GM18505 (cell line): Measurements from ENCODE around the gene NEBL.
"Not testable (repeated sequence)": the region's sequence is repeated elsewhere in the genome, so short reads cannot be mapped to it uniquely, and the experiment has no call there.

Source experiments
- ATAC-seq: cut with Tn5 transposase; IDR thresholded peaks from one replicate; pipeline ENCODE4 v1.9.1; 2021; ENCODE audit not compliant: unreplicated experiment
- POLR2A ChIP-seq: IDR thresholded peaks from 4 replicates; pipeline ENCODE4 v1.6.1; 2011; ENCODE audit warnings: borderline replicate concordance; ENCODE audit not compliant: insufficient read depth, insufficient read length; ENCODE audit errors: extremely low read depth

NEBL gene, protein sequence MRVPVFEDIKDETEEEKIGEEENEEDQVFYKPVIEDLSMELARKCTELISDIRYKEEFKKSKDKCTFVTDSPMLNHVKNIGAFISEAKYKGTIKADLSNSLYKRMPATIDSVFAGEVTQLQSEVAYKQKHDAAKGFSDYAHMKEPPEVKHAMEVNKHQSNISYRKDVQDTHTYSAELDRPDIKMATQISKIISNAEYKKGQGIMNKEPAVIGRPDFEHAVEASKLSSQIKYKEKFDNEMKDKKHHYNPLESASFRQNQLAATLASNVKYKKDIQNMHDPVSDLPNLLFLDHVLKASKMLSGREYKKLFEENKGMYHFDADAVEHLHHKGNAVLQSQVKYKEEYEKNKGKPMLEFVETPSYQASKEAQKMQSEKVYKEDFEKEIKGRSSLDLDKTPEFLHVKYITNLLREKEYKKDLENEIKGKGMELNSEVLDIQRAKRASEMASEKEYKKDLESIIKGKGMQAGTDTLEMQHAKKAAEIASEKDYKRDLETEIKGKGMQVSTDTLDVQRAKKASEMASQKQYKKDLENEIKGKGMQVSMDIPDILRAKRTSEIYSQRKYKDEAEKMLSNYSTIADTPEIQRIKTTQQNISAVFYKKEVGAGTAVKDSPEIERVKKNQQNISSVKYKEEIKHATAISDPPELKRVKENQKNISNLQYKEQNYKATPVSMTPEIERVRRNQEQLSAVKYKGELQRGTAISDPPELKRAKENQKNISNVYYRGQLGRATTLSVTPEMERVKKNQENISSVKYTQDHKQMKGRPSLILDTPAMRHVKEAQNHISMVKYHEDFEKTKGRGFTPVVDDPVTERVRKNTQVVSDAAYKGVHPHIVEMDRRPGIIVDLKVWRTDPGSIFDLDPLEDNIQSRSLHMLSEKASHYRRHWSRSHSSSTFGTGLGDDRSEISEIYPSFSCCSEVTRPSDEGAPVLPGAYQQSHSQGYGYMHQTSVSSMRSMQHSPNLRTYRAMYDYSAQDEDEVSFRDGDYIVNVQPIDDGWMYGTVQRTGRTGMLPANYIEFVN

DNA sequence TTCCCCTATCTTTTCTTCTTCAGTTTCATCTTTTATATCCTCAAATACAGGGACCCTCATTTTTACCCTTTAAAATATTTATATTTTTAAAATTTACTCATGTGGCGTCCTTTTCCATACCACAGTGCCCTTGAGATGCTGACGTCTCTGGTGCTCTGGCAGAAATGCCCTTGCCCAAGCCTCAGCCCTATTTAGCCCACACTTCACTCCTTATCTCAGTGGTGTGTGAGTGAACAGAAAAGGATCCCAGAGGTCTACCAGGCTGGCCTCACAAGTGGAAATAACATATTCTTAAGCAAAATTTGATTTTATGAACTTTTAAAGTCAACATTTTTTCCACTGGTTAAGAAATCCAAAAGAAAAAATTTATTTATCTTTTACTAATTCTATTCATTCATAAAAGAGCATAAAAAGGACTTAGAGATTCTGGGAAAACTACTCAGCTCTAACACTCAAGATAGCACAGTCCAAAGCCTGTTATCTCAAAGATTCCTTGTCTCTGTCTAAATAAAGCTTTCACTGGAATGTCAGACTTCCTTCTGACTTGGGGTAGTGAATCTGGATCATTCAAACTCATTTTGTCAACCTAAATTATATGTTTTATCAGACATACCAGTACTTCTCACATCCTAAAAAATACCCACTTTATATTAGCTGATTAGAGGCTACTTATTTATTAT lies at the start of gene NEBL:
TSS of gene NEBL (minus strand) at position 166 of the 680 bp plus-strand sequence. CDS start at position 60, 106 bp downstream.
- no peak for TF ChIP-seq POLR2A
- ATAC-seq = no peak

DNA sequence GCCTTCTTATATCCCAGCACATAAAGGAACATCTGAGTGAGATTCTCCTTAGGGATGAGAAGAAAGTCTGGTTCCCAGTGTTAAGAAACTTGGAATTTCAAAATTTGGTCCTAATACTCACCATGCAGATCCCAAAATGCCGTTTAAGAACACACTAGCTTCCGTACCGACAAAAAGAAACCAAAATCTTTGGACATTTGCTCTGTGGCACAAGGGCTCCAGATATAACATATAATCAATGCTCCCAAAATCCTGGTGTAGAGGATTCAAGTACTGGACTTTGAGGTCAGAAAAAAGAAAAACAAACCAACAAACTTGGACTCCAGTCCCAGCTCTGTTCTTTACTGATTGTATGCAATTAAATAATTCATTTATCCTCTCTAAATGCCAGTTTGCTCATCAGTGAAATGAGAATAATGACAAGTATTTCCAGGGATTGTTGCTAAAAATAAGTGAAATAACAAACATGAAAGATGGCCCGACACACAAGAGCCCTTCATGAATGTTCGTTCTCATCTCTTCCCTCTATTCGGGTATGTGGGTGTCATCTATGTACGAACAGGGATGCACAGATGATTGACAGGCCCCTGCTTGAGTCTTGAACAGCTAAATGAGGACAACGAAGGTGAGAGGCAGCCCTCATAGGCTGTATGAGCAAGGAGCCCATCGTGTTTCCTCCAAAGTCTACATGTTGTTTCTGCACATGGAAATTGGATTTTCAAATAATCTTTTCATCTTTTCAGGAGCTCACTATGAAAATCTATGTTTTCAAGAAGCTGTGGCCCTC lies 48.6 kb upstream of the NEBL start:
- ATAC-seq = no peak
- no peak for TF ChIP-seq POLR2A

DNA sequence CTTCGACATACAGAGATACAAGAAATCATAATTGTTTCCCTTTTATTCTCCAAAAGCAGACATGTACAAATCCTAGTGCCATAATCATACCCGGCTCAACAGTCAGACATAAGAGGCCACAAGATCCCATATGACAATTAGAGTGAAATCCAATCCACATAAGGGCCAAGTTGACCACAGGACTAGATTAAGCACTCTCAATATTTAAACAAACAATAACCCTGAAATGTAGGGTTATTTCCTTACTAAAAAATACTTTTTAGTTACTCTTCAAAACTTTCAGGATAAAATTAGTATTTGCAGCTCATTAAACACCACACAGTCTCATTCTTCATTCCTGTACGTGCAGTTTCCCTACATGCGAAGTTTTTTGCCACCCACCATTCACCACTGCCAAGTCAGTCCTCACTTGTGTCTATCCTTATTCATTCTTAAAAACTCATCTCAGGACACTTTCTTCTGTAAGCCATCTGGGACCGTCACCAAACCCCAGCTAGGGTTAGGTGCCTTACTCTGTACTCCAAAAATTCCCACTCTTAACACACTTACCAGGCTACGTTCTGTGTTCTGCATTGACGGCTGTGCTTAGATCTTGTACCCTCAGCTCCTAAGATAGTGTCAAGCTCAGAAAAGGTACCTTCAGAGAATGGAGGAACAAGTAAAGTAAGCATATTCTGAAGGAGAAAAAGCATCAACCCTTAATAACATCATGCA lies 47.8 kb upstream of the NEBL start:
- no peak for ATAC-seq
- no peak for TF ChIP-seq POLR2A

DNA sequence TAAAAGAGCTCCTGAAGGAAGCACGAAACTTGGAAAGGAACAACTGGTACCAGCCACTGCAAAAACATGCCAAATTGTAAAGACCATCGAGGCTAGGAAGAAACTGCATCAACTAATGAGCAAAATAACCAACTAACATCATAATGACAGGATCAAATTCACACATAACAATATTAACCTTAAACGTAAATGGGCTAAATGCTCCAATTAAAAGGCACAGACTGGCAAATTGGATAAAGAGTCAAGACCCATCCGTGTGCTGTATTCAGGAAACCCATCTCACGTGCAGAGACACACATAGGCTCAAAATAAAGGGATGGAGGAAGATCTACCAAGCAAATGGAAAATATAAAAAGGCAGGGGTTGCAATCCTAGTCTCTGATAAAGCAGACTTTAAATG lies 42.3 kb upstream of the NEBL start:
- ATAC-seq = not testable (repeated sequence)

DNA sequence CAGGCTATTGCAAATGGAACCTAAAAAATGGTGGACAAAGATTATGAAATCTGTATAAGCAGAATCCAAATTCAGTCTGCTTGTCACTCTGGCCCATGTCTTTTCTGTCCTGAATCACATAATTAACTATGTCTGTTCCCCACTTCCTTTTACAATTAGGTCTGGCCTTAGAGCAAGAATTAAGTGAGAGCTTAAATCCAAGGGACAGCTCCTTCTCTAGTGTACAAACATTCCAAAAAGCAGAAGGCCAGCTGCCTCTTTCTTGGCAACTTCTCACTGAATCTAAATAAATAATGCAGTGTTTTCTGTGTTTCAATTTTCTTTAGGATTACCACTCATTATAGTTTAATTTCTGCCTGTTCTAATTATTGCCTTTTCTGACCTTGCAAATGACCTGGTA lies 39.3 kb upstream of the NEBL start:
- ATAC-seq = no peak
- no peak for TF ChIP-seq POLR2A

DNA sequence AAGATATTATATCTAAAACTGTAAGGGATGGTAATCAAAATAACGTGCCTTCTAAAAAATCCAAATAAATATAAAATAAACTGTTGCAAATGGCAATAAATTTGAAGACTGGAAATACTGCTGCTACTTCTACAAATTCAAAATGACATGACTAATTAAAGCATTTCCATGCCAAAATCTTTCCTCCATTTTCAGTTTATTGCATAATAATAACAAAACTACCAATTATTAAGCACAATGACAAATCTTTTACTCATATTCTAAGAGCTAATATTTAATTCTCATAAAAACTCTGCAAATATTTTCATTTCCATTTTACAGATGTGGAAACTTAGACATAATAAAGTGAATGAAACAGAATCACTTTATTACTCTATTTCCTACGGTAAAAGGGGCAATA lies 38.8 kb upstream of the NEBL start:
- ATAC-seq = no peak
- TF ChIP-seq POLR2A = no peak

DNA sequence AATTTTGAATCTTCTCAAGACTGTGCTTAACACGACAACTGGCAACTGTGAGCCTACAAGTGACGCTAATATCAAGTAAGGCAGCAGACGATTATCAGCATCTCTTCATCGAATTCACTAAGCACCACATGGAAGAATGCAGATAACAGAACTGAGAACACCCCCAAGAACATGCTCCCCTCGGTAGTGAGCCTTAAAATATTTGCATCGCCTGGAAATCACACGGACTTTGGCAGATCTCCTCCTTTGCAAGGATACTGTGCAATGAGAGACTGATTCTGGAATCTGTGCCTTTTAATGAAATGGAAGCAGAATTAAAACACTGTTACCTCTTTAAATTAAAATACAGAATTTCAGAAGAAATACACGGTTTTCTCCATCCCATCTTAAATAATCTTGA lies 38.2 kb upstream of the NEBL start:
- no peak for ATAC-seq
- TF ChIP-seq POLR2A = no peak

DNA sequence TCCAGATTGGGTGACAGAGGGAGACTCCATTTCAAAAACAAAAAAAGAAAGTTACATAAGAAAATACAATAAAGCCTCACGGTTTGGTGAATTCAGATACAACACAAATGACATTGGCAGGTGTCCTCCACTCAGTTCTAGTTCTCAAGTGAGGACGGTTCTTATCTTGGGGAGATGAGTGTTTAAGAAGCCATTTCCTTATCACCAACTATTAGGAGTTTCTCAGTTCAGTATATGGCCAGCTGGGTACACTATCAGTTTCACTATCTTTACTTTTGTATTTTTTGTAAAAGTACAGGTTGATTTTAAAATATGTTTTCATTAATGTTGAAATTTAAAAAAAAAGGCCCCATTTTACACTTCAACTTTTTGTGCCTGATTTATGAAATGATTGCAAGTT lies 36.6 kb upstream of the NEBL start:
- no peak for ATAC-seq
- no peak for TF ChIP-seq POLR2A

DNA sequence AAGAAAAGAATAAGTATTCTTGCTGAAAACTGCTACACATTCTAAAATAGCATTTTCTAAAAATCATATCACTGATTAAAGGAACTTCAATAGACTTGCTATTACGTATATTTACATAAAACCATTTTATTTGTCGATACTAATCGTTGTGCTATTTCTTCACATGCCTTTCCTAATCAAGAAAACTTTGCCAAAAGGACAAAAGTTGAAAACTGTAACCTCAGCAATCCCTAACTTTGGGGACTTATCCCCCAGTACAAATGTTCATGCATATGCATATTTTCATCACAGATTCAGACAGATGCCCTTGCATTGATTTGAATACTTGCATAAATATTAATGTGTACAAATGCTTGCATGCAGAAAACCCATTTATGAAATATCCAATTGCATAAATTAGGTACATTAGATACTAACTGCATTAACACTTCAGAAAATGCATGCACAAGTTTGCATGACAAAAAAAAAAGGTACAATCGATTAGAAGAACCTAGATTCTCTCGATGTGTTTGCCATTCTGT lies 35.6 kb upstream of the NEBL start:
- no peak for ATAC-seq
- TF ChIP-seq POLR2A = no peak

DNA sequence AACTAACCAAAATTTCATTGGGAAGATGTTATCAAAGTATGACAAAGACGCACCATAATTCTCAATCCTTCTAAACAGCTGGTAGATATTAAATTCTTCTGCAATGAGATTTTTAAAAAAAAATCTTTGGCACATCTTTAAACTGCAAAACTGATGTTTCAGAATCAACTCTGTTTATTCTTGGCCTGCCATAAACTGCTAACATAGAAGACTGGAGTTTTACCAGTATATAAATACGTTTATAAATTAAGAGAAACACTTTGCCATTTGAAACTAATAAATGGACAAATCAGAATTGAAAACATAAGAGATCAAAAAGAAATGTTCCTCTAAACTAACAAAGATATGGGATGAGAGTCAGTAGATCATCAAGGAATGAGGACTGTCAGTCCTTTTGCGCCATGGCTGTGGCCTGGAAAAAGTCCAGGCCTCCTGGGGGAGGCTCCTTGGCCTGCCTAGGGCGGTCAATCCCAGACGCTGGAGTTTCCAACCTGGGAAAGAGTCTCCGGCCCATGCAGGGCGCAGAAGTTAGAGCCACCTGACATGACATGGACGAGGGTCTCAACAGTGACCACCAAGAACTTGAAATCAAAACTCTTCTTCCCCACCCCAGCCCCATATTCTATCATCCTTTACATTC lies 34.2 kb upstream of the NEBL start:
- no peak for ATAC-seq
- TF ChIP-seq POLR2A = no peak

DNA sequence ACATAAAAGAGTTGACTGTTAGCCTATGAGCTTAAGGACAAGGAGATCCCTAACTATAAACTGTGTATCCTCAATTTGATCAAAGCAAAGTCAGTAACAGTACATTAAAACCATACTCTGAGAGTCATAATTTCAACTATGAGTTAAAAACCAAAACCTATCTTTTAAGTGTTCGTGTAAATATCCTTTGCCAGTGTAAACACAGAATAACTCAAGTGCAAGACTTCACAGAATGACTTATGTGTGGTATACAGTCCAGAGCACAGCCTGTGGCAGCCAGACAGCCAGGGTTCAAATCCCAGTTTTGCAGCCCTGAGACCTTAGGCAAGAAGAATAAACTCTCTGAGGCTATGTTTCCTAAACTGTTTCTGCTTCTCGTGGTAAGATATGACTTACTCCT lies 30.3 kb upstream of the NEBL start:
- no peak for ATAC-seq

More for the DNA sequence above, 30.3 kb upstream of the NEBL start:
- TF ChIP-seq POLR2A = no peak
